Activated naive CD4-positive, alpha-beta T cell treated with anti-CD3 and anti-CD28 coated beads, Interleukin-2, amount 10 ng/mL, durations not matched to agents 5 hours and 36 hours (primary cell): ENCODE results near the gene ZNF20. TPM values are rescaled to one million over a fixed set of nuclear protein-coding genes. Genes with fewer than 3 reads are reported as not detected.

Experiments
- total RNA-seq, 2 experiments: library from RNA; stranded (reverse); gene quantifications; one replicate each; pipeline ENCODE4 v1.2.3, GENCODE V29; 2021

Gene ZNF20
- total RNA-seq, result 1 to 10 TPM; 3.9 to 6.1 TPM

DNA sequence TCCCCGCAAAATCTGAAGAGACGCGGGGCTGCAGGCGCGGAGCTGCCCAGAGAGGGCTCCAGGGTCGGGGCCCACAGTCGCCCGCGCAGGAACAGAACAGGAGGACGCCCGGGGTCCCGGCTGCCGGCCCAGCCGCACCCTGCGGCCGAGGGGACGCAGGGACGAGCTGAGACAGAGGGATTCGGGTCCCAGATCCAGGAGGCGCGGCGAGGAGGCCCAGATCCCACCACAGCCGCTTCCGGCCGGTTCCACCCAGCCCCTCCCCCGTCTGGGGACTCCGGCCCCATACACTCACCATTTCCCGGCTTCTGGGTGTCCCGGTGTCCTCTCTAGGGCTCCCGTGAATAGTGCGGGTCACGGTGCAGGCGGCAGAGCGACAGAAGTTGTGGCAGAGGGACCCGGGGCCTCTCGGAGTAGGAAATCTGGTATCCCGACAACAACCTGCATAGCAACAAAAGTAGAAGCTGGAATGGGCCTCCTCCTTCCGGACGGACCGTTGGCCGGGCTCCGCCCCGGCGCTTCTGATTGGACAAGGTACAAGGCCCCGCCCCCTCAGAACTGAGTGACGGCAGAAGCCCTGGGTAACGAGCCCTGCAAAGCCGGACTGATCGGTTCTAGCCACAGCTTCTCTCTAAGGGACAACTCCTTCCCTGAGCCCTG is at the start of gene ZNF20:
TSS of gene ZNF20 (minus strand) at position 466 of the 660 bp plus-strand sequence. CDS start at position 298, 168 bp downstream.

DNA sequence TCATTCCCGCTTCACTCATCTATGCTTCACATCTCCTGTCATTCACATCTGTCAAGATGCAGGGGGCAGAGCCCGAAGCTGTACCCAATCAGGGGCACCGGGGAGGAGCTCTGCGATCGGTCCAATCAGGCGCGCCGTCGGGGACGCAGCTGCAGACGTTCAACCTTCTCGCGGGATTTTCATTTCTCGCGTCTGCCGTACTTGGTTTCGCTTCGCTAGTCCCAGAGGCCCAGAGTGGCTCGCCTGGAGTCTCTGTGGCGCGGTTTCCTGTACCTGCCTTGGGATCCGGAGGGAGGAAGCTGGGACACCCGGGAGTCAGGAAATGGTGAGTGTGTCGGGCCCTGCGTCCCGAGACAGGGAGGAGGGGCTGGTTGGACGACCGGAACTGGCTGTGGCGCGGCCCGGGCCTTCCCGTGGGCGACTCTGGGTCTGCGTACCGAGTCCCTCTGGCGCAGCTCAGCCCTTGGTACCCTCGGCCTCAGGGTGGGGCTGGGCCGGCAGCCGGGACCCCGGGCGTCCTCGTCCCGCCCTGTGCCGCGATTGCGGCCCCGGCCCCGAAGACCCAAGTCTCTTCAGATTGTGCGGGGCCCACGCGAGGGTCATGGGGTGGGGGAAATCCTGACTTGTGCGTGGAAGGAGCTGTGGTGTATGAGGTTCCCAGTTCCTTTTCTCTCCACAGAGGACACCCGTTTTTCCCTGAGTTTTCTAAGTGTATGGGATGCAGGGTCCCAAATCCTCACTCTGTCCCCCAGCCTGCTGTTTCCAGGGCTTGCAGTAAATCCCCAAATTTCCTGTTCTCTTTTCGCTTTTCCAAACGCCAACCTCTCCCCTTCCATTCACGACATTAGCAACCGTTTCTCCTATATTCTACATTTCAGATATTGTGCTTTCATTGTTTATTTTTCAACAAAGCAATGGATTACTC is 23.0 kb upstream of the ZNF20 start, which contains the start of gene ZNF136:
TSS of gene ZNF136 (plus strand) at position 215 of the 925 bp plus-strand sequence. CDS start at position 323, 108 bp downstream.

DNA sequence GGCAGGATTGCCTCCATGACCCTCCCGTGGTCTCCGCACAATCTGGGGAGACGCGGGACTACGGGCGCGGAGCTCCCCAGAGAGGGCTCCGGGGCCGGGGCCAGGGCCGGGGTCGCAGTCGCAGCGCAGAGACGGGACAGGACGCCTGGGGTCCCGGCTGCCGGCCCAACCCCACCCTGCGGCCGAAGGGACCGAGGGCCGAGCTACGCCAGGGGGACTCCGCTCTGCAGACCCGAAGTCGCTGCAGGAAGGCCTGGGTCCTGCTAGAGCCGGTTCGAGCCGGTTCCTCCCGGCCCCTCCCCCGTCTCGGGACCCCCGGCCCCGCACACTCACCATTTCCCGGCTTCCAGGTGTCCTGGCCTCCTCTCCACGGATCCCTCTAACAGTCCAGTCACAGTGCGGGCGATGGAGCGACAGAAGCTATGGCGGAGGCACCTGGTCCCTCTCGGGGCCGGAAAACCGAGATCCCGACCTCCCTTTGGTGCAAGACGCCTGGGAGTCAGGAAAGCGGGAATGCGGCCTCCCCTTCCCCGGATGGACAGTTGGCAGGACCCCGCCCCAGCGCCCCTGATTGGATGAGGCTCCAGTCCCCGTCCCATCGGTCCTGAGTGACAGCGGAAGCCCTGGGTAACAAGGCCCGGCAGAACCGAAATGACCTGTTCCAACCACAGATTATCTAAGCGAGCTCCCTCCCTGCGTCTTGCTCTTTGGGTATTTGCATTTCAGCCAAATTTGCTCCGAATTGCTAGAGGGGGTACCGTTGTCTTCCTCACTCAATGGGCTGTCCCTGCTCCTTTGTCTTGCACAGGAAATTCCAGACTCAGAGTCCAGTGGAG is 16.3 kb upstream of the ZNF20 start, which contains the start of gene ZNF625:
TSS of gene ZNF625 (minus strand) at position 512 of the 836 bp plus-strand sequence. CDS start at position 336, 176 bp downstream.

Other genes with a start within 250 kb of the ZNF20 start
- gene ZNF700, start 215.2 kb downstream of the ZNF20 start, total RNA-seq, result 10 to 100 TPM; 21.8 to 22.1 TPM
- 1 to 10 TPM; 2.7 to 3.4 TPM for gene ZNF763, start 175.3 kb downstream of the ZNF20 start, total RNA-seq
- under 1 TPM; 0.39 to 0.43 TPM for gene ZNF433, start 104.7 kb downstream of the ZNF20 start, total RNA-seq
- under 1 TPM; 0.41 to 0.50 TPM for gene ZNF878, start 87.4 kb downstream of the ZNF20 start, total RNA-seq
- gene ZNF844, start 75.6 kb downstream of the ZNF20 start, total RNA-seq, result 1 to 10 TPM; 2.5 to 3.9 TPM
- gene ZNF625, start 16.4 kb upstream of the ZNF20 start, total RNA-seq, result 1 to 10 TPM; 6.0 to 6.4 TPM
- gene ZNF136, start 22.7 kb upstream of the ZNF20 start, total RNA-seq, result 10 to 100 TPM; 15.4 to 16.4 TPM
- 10 to 100 TPM; 15.7 to 16.9 TPM for gene ZNF44, start 154.5 kb upstream of the ZNF20 start, total RNA-seq
- gene ZNF563, start 193.3 kb upstream of the ZNF20 start, total RNA-seq, result 1 to 10 TPM; 3.7 to 4.4 TPM
- gene ZNF442, start 225.3 kb upstream of the ZNF20 start, total RNA-seq, result under 1 TPM; 0.60 TPM